Brain microvascular endothelial cell (primary cell): ENCODE results near the gene OR1G1.
"Not testable (repeated sequence)": the region's sequence is repeated elsewhere in the genome, so short reads cannot be mapped to it uniquely, and the experiment has no call there.

Source experiments
- DNase-seq: peaks from one replicate; pipeline ENCODE4 v3.0.0-alpha.2; 2020
- H3K27ac ChIP-seq: fragments of 250-450 bp; sonication (Bioruptor Pico); 2 replicates; pipeline ENCODE4 v1.5.1; 2020; ENCODE audit warnings: mild to moderate bottlenecking, moderate library complexity
- H3K27me3 ChIP-seq: fragments of 250-450 bp; sonication (Bioruptor Pico); replicated peaks from 2 replicates; pipeline ENCODE4 v1.5.1; 2020; ENCODE audit warnings: mild to moderate bottlenecking
- H3K36me3 ChIP-seq: fragments of 250-450 bp; sonication (Bioruptor Pico); replicated peaks from 2 replicates; pipeline ENCODE4 v1.5.1; 2020; ENCODE audit warnings: mild to moderate bottlenecking
- H3K4me3 ChIP-seq: 2 replicates; pipeline ENCODE4 v1.5.1; 2011; ENCODE audit warnings: low read depth, mild to moderate bottlenecking, control low read depth, low read length, moderate library complexity
- CTCF ChIP-seq: IDR thresholded peaks from 2 replicates; pipeline ENCODE4 v1.5.1; 2011; ENCODE audit warnings: low read depth, mild to moderate bottlenecking, moderate library complexity, low read length, control low read depth, inconsistent platforms; ENCODE audit errors: missing control alignments
- in situ Hi-C: cut with HindIII; loops from 2 replicates; pipeline ENCODE4 v1.10.0; 2017; ENCODE audit warnings: low sequenced_read_pairs, low pct_ligation_motif_present

Gene OR1G1

GRCh38 chr17:3127451-3127850 is at the start of gene OR1G1:
OR1G1 (minus strand) TSS chr17:3127551; CDS start chr17:3127551, 0 bp downstream.
- Histone ChIP-seq H3K27ac (no peak within 1 kb of the TSS), H3K27me3 (no peaks in the 10 kb centered on the region), H3K36me3 (no peaks in the 10 kb centered on the region), H3K4me3 (no peak within 1 kb of the TSS)
- DNase-seq = no peak
- in situ Hi-C loops = no loop called here
- TF ChIP-seq CTCF = no peak

- Histone ChIP-seq H3K27ac (no peak overlapping the region), H3K36me3 (no peaks in the 10 kb centered on the region), H3K27me3 (no peaks in the 10 kb centered on the region), H3K4me3 (no peak overlapping the region)
- TF ChIP-seq CTCF = no peak
- in situ Hi-C loops = no loop called here
- DNase-seq = no peak
Measured at GRCh38 chr17:3167574-3167973, 40.2 kb upstream of the OR1G1 start.

- DNase-seq = no peak
- in situ Hi-C loops = no loop called here
- Histone ChIP-seq H3K4me3 (no peak overlapping the region), H3K36me3 (no peaks in the 10 kb centered on the region), H3K27me3 (no peaks in the 10 kb centered on the region), H3K27ac (no peak overlapping the region)
- TF ChIP-seq CTCF = no peak
Measured at GRCh38 chr17:3157218-3157617, 29.9 kb upstream of the OR1G1 start.

- H3K36me3 ChIP-seq, DNase-seq, H3K27me3 ChIP-seq, H3K27ac ChIP-seq, in situ Hi-C loops, H3K4me3 ChIP-seq: not testable (repeated sequence)
Measured at GRCh38 chr17:3137494-3137893, 10.1 kb upstream of the OR1G1 start.

- Histone ChIP-seq H3K27ac (no peak within 1 kb of the TSS), H3K4me3 (no peak within 1 kb of the TSS), H3K36me3 (no peaks in the 10 kb centered on the region), H3K27me3 (no peaks in the 10 kb centered on the region)
- in situ Hi-C loops = no loop called here
- no peak for DNase-seq
- TF ChIP-seq CTCF = no peak
Measured at GRCh38 chr17:3104322-3104721, 23.0 kb downstream of the OR1G1 start, which contains the start of gene OR1D2. OR1D2 (minus strand) TSS chr17:3104422; CDS start chr17:3092996, 11,426 bp downstream.
